Mesenchymal stem cell (in vitro differentiated cells and primary cell): ENCODE results near the gene DNAH7.

Experiments
- DNase-seq: peaks from one replicate; pipeline ENCODE4 v3.0.0-alpha.2; 2013
- H2AFZ ChIP-seq: one replicate; pipeline ENCODE4 v1.6.1; 2013; ENCODE audit warnings: low read depth, mild to moderate bottlenecking, control low read depth, inconsistent platforms, low read length, moderate library complexity
- H2AK5ac ChIP-seq: 2 replicates; pipeline ENCODE4 v1.6.1; 2013; ENCODE audit warnings: low read length, moderate library complexity, mild to moderate bottlenecking, inconsistent platforms; ENCODE audit not compliant: severe bottlenecking
- H2BK120ac ChIP-seq: one replicate; pipeline ENCODE4 v1.6.1; 2013; ENCODE audit warnings: low read depth, mild to moderate bottlenecking, inconsistent platforms, low read length, moderate library complexity
- H2BK12ac ChIP-seq, 2 experiments: one replicate each; pipeline ENCODE4 v1.6.1; 2013; ENCODE audit warnings: inconsistent platforms in 2 of 2, low read length in 2 of 2, mild to moderate bottlenecking in 2 of 2, moderate library complexity in 2 of 2, control low read depth in 1 of 2
- H2BK15ac ChIP-seq: one replicate; pipeline ENCODE4 v1.6.1; 2013; ENCODE audit warnings: mild to moderate bottlenecking, low read depth, inconsistent platforms; ENCODE audit not compliant: poor library complexity, severe bottlenecking
- H2BK5ac ChIP-seq: 2 replicates; pipeline ENCODE4 v1.6.1; 2013; ENCODE audit warnings: low read depth, mild to moderate bottlenecking, low read length, control low read depth, inconsistent platforms; ENCODE audit not compliant: poor library complexity, severe bottlenecking
- H3K14ac ChIP-seq, 2 experiments: one replicate each; pipeline ENCODE4 v1.6.1; 2013; ENCODE audit warnings: inconsistent platforms in 2 of 2, low read length in 2 of 2, control low read depth in 1 of 2, mild to moderate bottlenecking in 1 of 2, moderate library complexity in 1 of 2
- H3K18ac ChIP-seq, 2 experiments: one replicate each; pipeline ENCODE4 v1.6.1; 2013; ENCODE audit warnings: inconsistent platforms in 2 of 2, low read length in 2 of 2, control low read depth in 1 of 2, low read depth in 1 of 2, mild to moderate bottlenecking in 1 of 2
- H3K23ac ChIP-seq, 2 experiments: one replicate each; pipeline ENCODE4 v1.6.1; 2013; ENCODE audit warnings: inconsistent platforms in 2 of 2, low read length in 2 of 2, mild to moderate bottlenecking in 2 of 2, moderate library complexity in 2 of 2, control low read depth in 1 of 2
- H3K27ac ChIP-seq: 2 replicates; pipeline ENCODE4 v1.5.1; 2013; ENCODE audit warnings: mild to moderate bottlenecking, moderate library complexity, low read length, control low read depth, inconsistent platforms; ENCODE audit not compliant: poor library complexity, severe bottlenecking
- H3K27me3 ChIP-seq, 2 experiments: 2 replicates each; pipeline versions ENCODE4 v1.6.1 to v1.7.0; 2013; ENCODE audit warnings: low read length in 2 of 2, mild to moderate bottlenecking in 2 of 2, moderate library complexity in 2 of 2, control low read depth in 1 of 2, inconsistent platforms in 1 of 2; ENCODE audit not compliant: control insufficient read depth in 1 of 2, insufficient read depth in 1 of 2
- H3K36me3 ChIP-seq, 2 experiments: 2 replicates each; pipeline versions ENCODE4 v1.6.1 to v1.7.0; 2013; ENCODE audit warnings: low read length in 2 of 2, control low read depth in 1 of 2, inconsistent platforms in 1 of 2, low read depth in 1 of 2, mild to moderate bottlenecking in 1 of 2; ENCODE audit not compliant: insufficient read depth in 2 of 2, control insufficient read depth in 1 of 2
- H3K4ac ChIP-seq, 2 experiments: one replicate each; pipeline ENCODE4 v1.6.1; 2013; ENCODE audit warnings: inconsistent platforms in 2 of 2, low read length in 2 of 2, mild to moderate bottlenecking in 2 of 2, moderate library complexity in 2 of 2, control low read depth in 1 of 2, low read depth in 1 of 2
- H3K4me1 ChIP-seq: 2 replicates; pipeline ENCODE4 v1.6.1; 2013; ENCODE audit warnings: low read depth, low read length, control low read depth; ENCODE audit not compliant: control insufficient read depth, insufficient read depth
- H3K4me2 ChIP-seq: 2 replicates; pipeline ENCODE4 v1.6.1; 2013; ENCODE audit warnings: low read length, mild to moderate bottlenecking, inconsistent platforms; ENCODE audit not compliant: poor library complexity, severe bottlenecking
- H3K4me3 ChIP-seq, 2 experiments: 2 replicates each; pipeline versions ENCODE4 v1.5.1 to v1.7.0; 2013; ENCODE audit warnings: low read length in 2 of 2, mild to moderate bottlenecking in 2 of 2, control low read depth in 1 of 2, low read depth in 1 of 2; ENCODE audit not compliant: insufficient read depth in 1 of 2
- H3K79me1 ChIP-seq: replicated peaks from 2 replicates; pipeline ENCODE4 v1.6.1; 2013; ENCODE audit warnings: mild to moderate bottlenecking, control low read depth, low read length, inconsistent platforms; ENCODE audit not compliant: poor library complexity, severe bottlenecking
- H3K9ac ChIP-seq: 2 replicates; pipeline ENCODE4 v1.7.0; 2013; ENCODE audit warnings: mild to moderate bottlenecking, low read length, moderate library complexity
- H3K9me3 ChIP-seq: 2 replicates; pipeline ENCODE4 v1.7.0; 2013; ENCODE audit warnings: mild to moderate bottlenecking, low read length; ENCODE audit not compliant: control insufficient read depth
- H4K8ac ChIP-seq: one replicate; pipeline ENCODE4 v1.6.1; 2013; ENCODE audit warnings: inconsistent platforms, mild to moderate bottlenecking, low read length, moderate library complexity
- H4K91ac ChIP-seq: one replicate; pipeline ENCODE4 v1.6.1; 2013; ENCODE audit warnings: mild to moderate bottlenecking, low read length, inconsistent platforms
- WGBS: methylation state at CpG from one replicate; pipeline ENCODE4 v1.1.7; 2013; ENCODE audit warnings: mixed read lengths; 5-methylcytosine and 5-hydroxymethylcytosine counted together

Gene DNAH7

GRCh38 chr2:195842932-195843331, 225.7 kb downstream of the DNAH7 start:
- H3K23ac ChIP-seq, result no peak overlapping the region
- no peaks in the 10 kb centered on the region for H3K36me3 ChIP-seq
- no peak overlapping the region for H2BK120ac ChIP-seq
- no peaks in the 10 kb centered on the region for H3K4me1 ChIP-seq
- 100% methylated on average over 1 of the region's 3 CpGs for WGBS
- H3K79me1 ChIP-seq, result no peaks in the 10 kb centered on the region
- H4K8ac ChIP-seq, result no peak overlapping the region
- no peak overlapping the region for H3K4ac ChIP-seq
- H3K18ac ChIP-seq, result no peak overlapping the region
- no peak overlapping the region for H2BK12ac ChIP-seq
- H3K9ac ChIP-seq, result peak overlapping the region; percentile 46
- H2AK5ac ChIP-seq, result no peak overlapping the region
- H3K4me2 ChIP-seq, result no peak overlapping the region
- peak overlapping the region in 1 of 2 experiments; percentile 61 for H3K4me3 ChIP-seq
- H3K27me3 ChIP-seq, result no peaks in the 10 kb centered on the region
- H4K91ac ChIP-seq, result no peak overlapping the region
- no peak overlapping the region for H2BK5ac ChIP-seq
- no peak for DNase-seq
- H3K27ac ChIP-seq, result no peak overlapping the region
- no peaks in the 10 kb centered on the region for H3K9me3 ChIP-seq
- H2BK15ac ChIP-seq, result no peak overlapping the region
- H2AFZ ChIP-seq, result no peak overlapping the region
- no peak overlapping the region for H3K14ac ChIP-seq

- Histone ChIP-seq H2AFZ (no peak overlapping the region), H3K4me2 (no peak overlapping the region), H3K4me3 (no peak overlapping the region), H2BK12ac (no peak overlapping the region), H3K27me3 (no peaks in the 10 kb centered on the region), H3K4me1 (no peaks in the 10 kb centered on the region), H3K27ac (no peak overlapping the region), H2BK5ac (no peak overlapping the region), H2AK5ac (no peak overlapping the region), H2BK15ac (no peak overlapping the region), H3K18ac (no peak overlapping the region), H2BK120ac (no peak overlapping the region), H3K4ac (no peak overlapping the region), H4K91ac (no peak overlapping the region), H3K23ac (no peak overlapping the region), H3K79me1 (no peaks in the 10 kb centered on the region), H4K8ac (no peak overlapping the region), H3K9ac (no peak overlapping the region), H3K36me3 (no peaks in the 10 kb centered on the region), H3K9me3 (no peaks in the 10 kb centered on the region), H3K14ac (no peak overlapping the region)
- DNase-seq, result no peak
- WGBS, result 100% methylated on average over 1 of the region's 1 CpG
Observed at GRCh38 chr2:195838002-195838401, 230.6 kb downstream of the DNAH7 start.

GRCh38 chr2:195836002-195836401, 232.6 kb downstream of the DNAH7 start:
- Histone ChIP-seq H2AFZ (no peak overlapping the region), H3K23ac (no peak overlapping the region), H3K79me1 (no peaks in the 10 kb centered on the region), H3K4me2 (no peak overlapping the region), H3K27ac (no peak overlapping the region), H3K4me1 (no peaks in the 10 kb centered on the region), H2BK12ac (no peak overlapping the region), H4K8ac (no peak overlapping the region), H3K4ac (no peak overlapping the region), H2BK15ac (no peak overlapping the region), H3K14ac (no peak overlapping the region), H4K91ac (no peak overlapping the region), H2BK5ac (no peak overlapping the region), H2AK5ac (no peak overlapping the region), H3K4me3 (no peak overlapping the region), H3K18ac (no peak overlapping the region), H3K9me3 (no peaks in the 10 kb centered on the region), H3K36me3 (no peaks in the 10 kb centered on the region), H2BK120ac (no peak overlapping the region), H3K9ac (no peak overlapping the region), H3K27me3 (no peaks in the 10 kb centered on the region)
- 93% methylated on average over 2 of the region's 2 CpGs for WGBS
- DNase-seq, result no peak

GRCh38 chr2:195834836-195835235, 233.8 kb downstream of the DNAH7 start:
- Histone ChIP-seq H2AFZ (no peak overlapping the region), H3K36me3 (no peaks in the 10 kb centered on the region), H3K4me1 (no peaks in the 10 kb centered on the region), H3K4ac (no peak overlapping the region), H4K8ac (no peak overlapping the region), H2BK5ac (no peak overlapping the region), H3K27ac (no peak overlapping the region), H3K4me3 (no peak overlapping the region), H3K14ac (no peak overlapping the region), H3K9me3 (no peaks in the 10 kb centered on the region), H3K79me1 (no peaks in the 10 kb centered on the region), H2BK12ac (no peak overlapping the region), H3K4me2 (no peak overlapping the region), H2AK5ac (no peak overlapping the region), H3K23ac (no peak overlapping the region), H2BK120ac (no peak overlapping the region), H3K27me3 (no peaks in the 10 kb centered on the region), H3K18ac (no peak overlapping the region), H4K91ac (no peak overlapping the region), H2BK15ac (no peak overlapping the region), H3K9ac (no peak overlapping the region)
- WGBS, result no CpG with 5 or more reads among the region's 1 CpG
- DNase-seq, result no peak
